ENCODE measurements around the gene RASA3.
"Not testable (repeated sequence)": the region's sequence is repeated elsewhere in the genome, so short reads cannot be mapped to it uniquely, and the experiment has no call there.

Gene RASA3, protein sequence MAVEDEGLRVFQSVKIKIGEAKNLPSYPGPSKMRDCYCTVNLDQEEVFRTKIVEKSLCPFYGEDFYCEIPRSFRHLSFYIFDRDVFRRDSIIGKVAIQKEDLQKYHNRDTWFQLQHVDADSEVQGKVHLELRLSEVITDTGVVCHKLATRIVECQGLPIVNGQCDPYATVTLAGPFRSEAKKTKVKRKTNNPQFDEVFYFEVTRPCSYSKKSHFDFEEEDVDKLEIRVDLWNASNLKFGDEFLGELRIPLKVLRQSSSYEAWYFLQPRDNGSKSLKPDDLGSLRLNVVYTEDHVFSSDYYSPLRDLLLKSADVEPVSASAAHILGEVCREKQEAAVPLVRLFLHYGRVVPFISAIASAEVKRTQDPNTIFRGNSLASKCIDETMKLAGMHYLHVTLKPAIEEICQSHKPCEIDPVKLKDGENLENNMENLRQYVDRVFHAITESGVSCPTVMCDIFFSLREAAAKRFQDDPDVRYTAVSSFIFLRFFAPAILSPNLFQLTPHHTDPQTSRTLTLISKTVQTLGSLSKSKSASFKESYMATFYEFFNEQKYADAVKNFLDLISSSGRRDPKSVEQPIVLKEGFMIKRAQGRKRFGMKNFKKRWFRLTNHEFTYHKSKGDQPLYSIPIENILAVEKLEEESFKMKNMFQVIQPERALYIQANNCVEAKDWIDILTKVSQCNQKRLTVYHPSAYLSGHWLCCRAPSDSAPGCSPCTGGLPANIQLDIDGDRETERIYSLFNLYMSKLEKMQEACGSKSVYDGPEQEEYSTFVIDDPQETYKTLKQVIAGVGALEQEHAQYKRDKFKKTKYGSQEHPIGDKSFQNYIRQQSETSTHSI

DNA sequence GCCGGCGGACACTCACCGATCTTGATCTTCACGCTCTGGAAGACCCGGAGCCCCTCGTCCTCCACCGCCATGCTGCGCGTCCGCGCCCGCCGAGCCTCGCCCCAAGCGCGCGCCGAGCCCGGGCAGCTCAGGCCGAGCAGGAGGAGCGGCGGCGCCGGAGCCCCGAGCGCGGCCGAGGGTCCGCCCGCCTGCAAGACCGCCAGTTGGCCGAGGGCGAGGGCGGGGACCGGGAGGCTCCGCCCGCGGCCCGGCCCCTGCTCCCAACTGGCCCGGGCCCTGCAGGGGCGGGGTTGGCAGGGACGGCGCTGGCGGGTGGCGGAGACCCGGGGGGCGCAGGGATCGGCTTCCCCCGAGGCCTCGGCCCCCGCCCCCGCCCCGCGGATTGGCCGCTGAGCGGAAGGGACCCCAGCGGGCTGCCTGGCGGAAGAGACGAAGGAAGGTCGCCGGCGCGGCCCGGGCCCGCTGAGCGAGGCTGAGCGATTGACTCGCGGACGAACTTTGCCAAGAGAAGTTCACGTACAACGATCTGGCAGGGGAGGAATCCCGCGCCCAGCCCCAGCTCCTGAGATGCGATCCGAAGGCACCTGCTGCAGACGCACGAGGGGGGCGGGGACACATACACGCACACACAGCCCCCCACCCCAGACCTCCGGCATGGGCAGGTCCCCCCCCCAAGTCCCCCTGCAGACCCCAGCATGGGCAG, at the start of gene RASA3:
Gene RASA3, minus strand, starts transcription at position 205 of the 703 bp plus-strand sequence. Its CDS starts 134 bp downstream, at position 71.
- peak; percentile 56 to 65 for DNase-seq

DNA sequence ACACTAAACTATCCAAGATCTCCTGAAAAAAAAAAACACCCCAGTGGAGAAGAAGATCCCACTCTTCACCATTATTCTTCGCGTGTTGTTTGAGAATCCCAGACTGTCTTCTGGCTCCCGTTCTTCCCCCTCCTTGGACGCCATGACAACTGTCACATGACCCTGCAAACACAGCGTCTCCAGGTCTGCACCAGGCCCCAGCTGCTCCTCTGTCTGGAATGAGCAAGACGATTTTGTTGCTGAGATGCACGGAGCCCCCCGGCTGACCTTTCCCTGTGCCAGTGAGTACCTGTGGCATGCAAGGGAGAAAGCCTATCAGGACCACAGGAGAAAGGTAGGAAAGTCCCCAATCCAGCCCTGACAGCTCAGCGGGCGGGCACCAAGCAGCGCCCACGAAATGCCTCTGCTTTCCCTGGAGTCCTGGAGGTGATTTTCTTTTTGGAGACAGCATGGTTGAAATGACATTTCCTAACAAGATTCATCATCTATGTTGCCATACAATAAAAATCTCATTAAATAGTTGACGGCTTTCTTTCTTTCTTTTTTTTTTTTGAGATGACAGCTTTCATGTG, 46.8 kb upstream of the RASA3 start, which contains the start of gene CFAP97D2:
Gene CFAP97D2, plus strand, starts transcription at position 171 of the 572 bp plus-strand sequence. Its CDS starts 74 bp downstream, at position 245.
- DNase-seq, result no peak

DNA sequence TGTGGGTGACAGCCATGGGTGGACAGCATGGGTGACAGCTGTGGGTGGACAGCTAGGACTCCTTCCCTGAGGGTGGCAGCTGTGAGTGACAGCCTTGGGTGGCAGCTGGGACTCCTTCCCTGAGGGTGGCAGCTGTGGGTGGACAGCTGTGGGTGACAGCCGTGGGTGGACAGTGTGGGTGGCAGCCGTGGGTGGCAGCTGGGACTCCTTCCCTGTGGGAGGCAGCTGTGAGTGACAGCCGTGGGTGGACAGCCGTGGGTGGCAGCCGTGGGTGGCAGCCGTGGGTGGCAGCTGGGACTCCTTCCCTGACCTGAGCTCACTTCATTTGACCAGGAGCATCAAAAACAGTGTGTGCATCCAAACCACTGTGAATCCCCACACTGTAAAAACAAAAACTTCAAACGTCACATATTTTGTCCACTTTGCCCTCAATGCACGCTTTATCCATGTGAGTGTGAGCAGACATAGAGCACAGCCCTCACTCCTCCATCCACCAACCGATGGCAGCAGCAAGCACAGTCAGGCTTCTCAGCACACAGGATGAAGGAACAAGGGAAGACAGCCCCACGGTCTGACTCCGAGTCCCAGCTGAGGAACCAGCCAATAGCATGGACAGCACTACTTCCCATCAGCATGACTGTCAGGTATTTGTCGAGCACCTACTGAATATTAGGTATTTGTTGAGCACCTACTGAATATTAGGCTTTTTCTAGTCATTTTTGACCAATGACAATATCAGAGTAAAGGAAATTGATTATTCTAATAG, 45.0 kb upstream of the RASA3 start:
- DNase-seq, result no peak

DNA sequence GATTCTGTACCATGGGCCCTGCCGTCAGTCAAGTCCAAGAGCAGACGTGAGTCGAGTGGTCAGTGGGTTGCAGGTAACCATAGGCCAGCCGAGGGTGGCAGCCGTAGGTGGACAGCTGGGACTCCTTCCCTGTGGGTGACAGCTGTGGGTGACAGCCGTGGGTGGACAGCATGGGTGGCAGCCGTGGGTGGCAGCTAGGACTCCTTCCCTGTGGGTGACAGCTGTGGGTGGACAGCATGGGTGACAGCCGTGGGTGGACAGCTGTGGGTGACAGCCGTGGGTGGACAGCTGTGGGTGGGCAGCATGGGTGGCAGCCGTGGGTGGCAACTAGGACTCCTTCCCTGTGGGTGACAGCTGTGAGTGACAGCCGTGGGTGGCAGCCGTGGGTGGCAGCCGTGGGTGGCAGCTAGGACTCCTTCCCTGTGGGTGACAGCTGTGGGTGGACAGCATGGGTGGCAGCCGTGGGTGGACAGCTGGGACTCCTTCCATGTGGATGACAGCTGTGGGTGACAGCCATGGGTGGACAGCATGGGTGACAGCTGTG, 44.0 kb upstream of the RASA3 start:
- DNase-seq, result not testable (repeated sequence)

GRCh38 chr13:114174529-114174961, 42.1 kb upstream of the RASA3 start:
- DNase-seq, result no peak

DNA sequence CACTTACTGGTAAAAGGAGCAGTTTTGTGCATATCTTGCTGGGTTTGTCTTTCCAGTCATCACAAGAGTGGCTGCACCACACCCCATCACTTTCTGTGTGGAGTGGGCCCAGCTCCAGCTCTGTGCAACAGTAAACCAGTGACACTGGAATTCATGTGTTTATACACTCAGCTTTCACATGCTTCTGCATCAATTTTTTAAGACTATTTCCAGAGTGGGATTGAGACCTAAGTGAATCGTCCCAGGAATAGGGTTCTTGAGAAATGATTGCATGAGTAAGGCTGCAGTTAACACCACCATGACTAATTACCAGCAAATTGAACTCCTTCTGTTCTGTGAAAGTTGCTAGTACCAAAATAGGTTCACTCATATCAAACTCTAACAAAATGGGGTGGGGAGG, 41.3 kb upstream of the RASA3 start:
- DNase-seq, result no peak

DNA sequence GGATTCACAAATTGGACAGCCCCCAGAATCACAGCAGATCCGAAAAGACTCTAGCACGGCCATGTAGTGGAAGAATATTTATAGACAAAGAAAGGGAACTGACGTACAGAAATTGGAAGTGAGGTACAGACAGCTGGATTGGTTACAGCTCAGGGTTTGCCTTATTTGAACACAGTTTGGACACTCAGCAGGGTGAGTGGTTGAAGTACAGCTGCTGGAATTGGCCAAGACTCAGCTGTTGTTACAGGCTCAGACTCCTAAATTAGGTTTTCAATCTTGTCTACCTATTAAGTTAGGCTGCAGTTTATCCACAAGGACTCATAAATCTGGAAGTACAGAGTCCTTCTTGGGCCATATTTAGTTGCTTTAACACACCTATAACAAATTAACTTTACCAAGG, 40.8 kb upstream of the RASA3 start:
- no peak for DNase-seq

- no peak for DNase-seq
Observed at GRCh38 chr13:114167885-114168284, 35.5 kb upstream of the RASA3 start.

DNA sequence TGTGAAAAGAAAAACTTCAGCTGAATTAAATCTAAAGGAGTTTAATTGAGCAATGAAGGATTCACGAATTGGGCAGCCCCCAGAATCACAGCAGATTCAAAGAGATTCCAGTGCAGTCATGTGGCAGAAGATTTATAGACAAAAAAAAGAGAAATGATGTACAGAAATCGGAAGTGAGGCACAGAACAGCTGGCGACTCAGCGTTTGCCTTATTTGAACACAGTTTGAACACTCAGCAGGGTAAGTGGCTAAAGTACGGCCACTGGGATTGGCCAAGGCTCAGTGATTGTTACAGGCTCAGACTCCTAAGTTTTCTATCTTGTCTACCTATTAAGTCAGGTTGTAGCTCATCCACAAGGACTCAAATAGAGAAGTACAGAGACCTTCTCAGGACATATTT, 35.0 kb upstream of the RASA3 start:
- DNase-seq, result no peak

GRCh38 chr13:114166381-114167131, 34.1 kb upstream of the RASA3 start:
- DNase-seq, result no peak

DNA sequence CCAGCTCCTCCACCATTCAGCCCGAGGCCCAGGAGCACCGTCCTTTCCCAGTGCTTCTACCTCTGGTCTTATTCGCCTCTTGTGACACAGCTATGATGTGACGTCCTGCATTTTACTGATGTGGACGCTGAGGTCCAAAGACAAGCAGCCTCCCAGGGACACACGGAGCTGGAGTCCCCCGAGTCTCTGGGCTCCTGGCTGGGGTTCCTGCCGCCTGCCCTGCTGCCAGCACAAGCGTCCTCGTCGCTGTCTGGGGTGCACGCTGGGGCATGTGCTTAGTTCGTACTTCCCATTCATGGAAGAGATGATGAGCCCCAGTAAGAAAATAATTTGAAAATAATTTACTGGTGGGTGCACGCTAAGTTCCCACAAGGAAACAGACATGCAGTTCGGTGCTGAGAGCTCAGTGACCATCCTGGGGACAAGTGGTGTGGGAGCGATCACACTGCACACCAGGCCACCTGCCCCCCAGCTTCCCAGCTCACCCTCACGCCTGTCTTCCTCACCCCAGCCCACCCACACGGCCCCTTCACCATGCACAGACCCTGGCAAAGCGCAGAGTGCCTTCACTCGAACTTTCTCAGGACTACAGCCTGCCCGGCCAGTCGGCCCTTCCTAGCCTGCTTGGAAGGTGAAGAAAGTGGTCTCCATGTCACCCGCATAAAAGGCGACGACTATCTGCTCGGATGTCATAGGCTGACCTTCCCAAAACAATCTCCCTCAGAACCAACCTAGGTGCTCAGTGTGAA, 32.4 kb upstream of the RASA3 start:
- no peak for DNase-seq

GRCh38 chr13:114164053-114164452, 31.6 kb upstream of the RASA3 start:
- DNase-seq, result no peak

DNA sequence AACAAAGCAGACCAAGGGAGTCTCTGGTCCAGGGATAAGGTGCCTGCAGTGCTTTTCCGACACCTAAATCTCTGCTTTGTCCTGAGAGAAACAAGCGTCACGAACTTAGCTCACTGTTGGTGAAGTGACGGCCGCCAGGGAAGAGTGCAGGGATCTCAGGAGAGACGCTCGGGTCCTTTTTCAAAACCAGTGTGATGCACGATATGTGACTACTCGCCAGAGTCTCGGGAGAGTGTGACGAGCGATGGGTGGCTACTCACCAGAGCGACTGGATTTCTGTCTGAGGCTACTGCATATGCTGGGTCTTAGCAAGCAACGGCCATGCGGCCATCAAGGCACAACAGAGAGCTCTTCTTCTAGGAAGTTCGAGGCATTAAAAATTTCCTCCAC, 30.1 kb upstream of the RASA3 start:
- DNase-seq, result no peak

DNA sequence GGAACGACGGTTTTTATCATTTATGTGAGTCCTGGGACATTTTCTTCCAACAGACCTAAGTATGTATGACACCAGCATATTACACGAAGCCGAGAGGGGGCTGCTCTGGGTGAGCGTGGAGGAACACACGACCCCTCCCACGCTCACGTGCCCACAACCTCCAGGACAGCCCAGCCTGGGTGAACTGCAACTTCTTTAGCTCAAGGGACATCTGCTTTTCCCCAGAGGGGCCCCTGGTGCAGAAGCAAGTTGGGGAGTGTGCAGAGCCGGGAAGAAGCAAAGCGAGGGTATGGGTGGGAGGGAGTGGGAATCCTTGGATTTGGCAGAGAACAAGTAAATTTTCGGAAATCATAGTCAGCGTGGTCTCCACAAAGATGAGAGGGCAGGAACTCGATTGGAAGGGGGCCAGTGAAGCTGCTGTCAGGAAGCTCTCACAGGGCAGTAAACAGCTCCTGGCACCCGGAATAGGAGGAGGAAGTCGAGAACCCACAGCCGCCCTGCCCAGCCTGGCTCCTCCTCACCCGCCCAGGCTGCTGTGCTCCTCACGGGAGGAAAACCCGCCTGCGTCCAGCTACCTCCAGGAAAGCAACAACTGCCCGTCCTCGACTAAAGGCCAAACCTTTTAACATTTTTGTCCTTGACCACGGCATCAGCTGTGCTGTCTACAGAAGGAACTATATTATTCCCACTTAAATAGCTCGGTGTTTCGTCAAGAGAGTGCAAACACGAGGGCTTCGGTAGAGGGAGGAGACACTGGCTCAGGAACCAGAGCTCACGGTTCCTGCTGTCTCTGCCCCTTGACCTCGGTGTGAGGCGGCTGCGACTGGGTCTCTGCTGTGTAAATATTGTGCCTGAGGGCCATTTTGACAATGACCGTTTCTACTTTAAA, 29.5 kb upstream of the RASA3 start:
- no peak for DNase-seq

DNA sequence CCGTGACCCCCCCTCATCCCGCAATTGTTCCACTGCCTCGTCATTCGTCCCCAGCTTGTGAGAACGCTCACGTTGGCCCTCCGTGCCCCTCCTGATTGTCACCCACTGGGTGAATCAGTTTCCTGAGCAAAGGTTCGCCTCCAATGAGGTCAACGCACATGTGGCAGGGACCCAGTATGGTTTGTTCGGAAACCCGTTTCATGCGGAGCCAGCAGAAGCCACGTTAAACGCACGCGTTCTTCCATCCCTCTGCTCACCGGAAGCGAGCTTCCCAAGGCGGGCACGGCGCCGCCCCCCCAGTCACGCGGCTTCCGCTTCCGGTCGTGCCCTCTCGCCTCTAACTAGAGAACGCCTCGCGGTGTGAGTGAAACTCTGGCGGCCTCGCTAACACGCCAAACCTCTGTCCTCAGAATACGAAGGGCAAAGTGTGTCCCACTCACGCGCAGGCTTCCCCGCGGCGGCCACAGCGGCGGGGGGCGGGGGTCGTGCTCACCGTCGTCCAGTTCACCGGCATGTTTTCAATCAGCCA, 28.7 kb upstream of the RASA3 start:
- peak in 1 of 2 experiments; percentile 69 for DNase-seq

- not testable (repeated sequence) for DNase-seq
Observed at GRCh38 chr13:114158869-114159666, 26.6 kb upstream of the RASA3 start.

DNA sequence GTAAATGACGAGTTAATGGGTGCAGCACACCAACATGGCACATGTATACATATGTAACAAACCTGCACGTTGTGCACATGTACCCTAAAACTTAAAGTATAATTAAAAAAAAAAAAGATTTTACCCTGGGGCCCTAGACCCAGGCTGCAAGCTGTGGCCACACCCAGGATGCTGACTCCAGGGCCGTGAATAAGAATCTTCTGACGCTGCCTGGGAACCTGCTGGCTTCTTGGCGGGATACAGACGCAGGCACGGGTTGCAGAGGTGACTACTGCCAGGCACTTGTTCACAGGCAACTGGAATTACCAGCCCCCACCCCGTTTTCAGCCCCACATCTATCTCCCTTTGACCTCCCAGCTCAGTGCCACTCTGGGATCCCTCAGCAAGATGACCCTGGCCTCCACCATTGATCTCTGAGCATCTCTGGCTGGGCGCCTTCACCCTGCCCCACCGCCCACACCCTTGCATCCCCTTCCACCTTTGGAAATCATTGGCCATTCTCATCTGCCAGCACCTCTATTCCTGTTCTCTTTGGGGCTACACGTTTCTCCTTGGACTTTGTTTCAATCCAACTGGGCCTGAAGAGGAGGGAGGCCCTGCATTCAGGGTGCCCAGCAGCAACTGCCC, 25.6 kb upstream of the RASA3 start:
- DNase-seq, result no peak
